ENCODE data around the gene ERICH6B.
"Not testable (repeated sequence)": the region's sequence is repeated elsewhere in the genome, so short reads cannot be mapped to it uniquely, and the experiment has no call there.

ERICH6B gene

DNA sequence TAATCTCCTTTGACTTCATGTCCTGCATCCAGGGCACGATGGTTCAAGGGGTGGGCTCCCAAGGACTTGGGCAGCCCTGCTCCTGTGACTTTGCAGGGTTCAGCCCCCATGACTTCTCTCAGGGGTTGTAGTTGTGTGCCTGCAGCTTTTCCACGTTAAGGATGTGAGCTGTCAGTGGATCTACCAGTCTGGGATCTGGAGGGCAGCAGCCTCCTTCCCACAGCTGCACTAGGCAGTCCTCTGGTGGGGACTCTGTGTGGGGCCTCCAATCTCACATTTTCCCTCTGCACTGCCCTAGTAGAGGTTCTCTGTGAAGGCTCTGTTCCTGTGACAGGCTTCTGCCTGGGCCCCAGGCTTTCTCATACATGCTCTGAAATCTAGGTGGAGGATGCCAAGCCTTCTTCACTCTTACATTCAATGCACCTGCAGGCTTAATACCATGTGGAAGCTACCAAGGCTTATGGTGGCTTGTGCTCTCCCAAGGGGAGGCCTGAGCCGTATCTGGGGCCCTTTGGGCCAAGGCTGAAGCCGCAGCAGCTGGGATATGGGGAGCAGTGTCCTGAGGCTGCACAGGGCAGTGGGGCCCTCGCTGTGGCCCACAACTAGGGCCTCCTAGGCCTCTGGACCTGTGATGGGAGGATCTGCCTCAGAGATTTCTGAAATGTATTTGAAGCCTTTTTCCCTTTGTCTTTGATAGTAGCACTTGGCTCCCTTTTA lies 39.3 kb upstream of the ERICH6B start:
- TF ChIP-seq, protein P1, sequence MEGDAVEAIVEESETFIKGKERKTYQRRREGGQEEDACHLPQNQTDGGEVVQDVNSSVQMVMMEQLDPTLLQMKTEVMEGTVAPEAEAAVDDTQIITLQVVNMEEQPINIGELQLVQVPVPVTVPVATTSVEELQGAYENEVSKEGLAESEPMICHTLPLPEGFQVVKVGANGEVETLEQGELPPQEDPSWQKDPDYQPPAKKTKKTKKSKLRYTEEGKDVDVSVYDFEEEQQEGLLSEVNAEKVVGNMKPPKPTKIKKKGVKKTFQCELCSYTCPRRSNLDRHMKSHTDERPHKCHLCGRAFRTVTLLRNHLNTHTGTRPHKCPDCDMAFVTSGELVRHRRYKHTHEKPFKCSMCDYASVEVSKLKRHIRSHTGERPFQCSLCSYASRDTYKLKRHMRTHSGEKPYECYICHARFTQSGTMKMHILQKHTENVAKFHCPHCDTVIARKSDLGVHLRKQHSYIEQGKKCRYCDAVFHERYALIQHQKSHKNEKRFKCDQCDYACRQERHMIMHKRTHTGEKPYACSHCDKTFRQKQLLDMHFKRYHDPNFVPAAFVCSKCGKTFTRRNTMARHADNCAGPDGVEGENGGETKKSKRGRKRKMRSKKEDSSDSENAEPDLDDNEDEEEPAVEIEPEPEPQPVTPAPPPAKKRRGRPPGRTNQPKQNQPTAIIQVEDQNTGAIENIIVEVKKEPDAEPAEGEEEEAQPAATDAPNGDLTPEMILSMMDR (IDR thresholded peaks at IDR 0.05; ENCODE audit: unreplicated experiment in 3 of 3) = no peak
- H3K27me3 Mint-ChIP-seq (ENCODE audit: low read depth) = peaks cover 12% of the 10 kb centered on the region
- no peak overlapping the region for H3K27ac Mint-ChIP-seq
- H3K36me3 Mint-ChIP-seq (ENCODE audit: low read depth) = no peaks in the 10 kb centered on the region
- no peaks in the 10 kb centered on the region for H3K4me1 Mint-ChIP-seq
- H3K9me3 Mint-ChIP-seq = peaks cover 13% of the 10 kb centered on the region
- H3K4me3 Mint-ChIP-seq = no peak overlapping the region

DNA sequence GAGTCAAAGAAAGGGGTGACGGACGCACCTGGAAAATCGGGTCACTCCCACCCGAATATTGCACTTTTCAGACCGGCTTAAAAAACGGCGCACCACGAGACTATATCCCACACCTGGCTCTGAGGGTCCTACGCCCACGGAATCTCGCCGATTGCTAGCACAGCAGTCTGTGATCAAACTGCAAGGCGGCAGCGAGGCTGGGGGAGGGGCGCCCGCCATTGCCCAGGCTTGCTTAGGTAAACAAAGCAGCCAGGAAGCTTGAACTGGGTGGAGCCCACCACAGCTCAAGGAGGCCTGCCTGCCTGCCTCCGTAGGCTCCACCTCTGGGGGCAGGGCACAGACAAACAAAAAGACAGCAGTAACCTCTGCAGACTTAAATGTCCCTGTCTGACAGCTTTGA lies 29.7 kb upstream of the ERICH6B start:
- not testable (repeated sequence) for H3K27ac Mint-ChIP-seq; H3K4me1 Mint-ChIP-seq; H3K36me3 Mint-ChIP-seq (ENCODE audit: low read depth); H3K27me3 Mint-ChIP-seq (ENCODE audit: low read depth); H3K4me3 Mint-ChIP-seq
- peaks cover 23% of the 10 kb centered on the region for H3K9me3 Mint-ChIP-seq

DNA sequence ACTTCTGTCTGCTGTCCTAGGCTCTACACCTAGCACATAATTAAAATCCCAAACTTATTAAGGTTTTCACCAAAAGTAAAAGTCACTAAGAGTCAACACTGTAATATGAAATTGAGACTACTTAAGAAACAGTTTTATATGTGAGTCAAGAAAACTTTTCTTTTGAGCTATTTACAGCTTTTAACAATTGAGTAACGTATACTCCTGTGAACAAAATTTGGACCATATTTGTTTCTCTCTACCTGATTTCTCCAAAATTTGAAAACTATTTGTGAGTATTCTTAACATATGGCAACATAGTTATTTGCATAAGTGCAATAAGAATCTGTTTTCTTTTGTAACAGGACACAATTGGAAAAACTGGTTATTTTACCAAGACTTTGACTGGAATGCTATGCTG lies 26.6 kb upstream of the ERICH6B start:
- H3K4me3 Mint-ChIP-seq; H3K36me3 Mint-ChIP-seq (ENCODE audit: low read depth): not testable (repeated sequence)

DNA sequence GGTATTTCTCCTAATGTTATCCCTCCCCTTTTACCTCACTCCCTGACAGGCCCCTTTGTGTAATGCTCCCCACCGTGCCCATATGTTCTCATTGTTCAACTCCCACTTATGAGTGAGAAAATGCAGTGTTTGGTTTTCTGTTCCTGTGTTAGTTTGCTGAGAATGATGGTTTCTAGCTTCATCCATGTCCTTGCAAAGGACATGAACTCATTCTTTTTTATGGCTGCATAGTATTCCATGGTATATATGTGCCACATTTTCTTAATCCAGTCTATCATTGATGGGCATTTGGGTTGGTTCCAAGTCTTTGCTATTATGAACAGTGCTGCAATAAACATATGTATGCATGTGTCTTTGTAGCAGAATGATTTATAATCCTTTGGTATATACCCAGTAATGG lies 19.8 kb upstream of the ERICH6B start:
- H3K27me3 Mint-ChIP-seq (ENCODE audit: low read depth) = not testable (repeated sequence)

More for the DNA sequence above, 26.6 kb upstream of the ERICH6B start:
- not testable (repeated sequence) for H3K27me3 Mint-ChIP-seq (ENCODE audit: low read depth); H3K4me1 Mint-ChIP-seq; H3K27ac Mint-ChIP-seq
- peaks cover 37% of the 10 kb centered on the region for H3K9me3 Mint-ChIP-seq

DNA sequence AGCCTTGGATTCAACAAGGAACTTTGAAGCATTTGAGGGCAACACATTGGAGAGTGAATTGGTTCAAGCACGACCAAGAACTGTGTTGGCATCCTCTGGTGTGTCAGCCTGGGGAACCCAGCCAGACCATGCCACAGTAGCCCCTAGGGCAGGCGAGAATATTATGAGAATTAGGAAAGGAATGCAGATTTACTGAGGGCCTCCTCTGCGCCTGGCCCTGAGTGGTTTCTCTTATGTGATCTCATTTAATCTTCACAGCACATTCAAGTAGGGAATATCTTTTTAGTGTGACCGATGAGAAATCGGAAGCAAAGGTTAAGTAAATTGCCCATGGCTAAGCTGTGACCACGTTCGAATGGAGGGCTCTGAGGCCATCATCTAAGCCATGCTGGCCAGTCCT lies 15.3 kb upstream of the ERICH6B start:
- no peak overlapping the region for H3K4me3 Mint-ChIP-seq
- peaks cover 9% of the 10 kb centered on the region for H3K4me1 Mint-ChIP-seq
- TF ChIP-seq, protein P1 (IDR thresholded peaks at IDR 0.05; ENCODE audit: unreplicated experiment in 3 of 3) = no peak
- H3K27me3 Mint-ChIP-seq (ENCODE audit: low read depth) = peaks cover 7% of the 10 kb centered on the region
- peaks cover 9% of the 10 kb centered on the region for H3K9me3 Mint-ChIP-seq
- H3K27ac Mint-ChIP-seq = no peak overlapping the region
- H3K36me3 Mint-ChIP-seq (ENCODE audit: low read depth) = peaks cover 3% of the 10 kb centered on the region

More for the DNA sequence above, 19.8 kb upstream of the ERICH6B start:
- H3K27ac Mint-ChIP-seq; H3K4me3 Mint-ChIP-seq; H3K4me1 Mint-ChIP-seq; H3K36me3 Mint-ChIP-seq (ENCODE audit: low read depth): not testable (repeated sequence)
- peaks cover 31% of the 10 kb centered on the region for H3K9me3 Mint-ChIP-seq

DNA sequence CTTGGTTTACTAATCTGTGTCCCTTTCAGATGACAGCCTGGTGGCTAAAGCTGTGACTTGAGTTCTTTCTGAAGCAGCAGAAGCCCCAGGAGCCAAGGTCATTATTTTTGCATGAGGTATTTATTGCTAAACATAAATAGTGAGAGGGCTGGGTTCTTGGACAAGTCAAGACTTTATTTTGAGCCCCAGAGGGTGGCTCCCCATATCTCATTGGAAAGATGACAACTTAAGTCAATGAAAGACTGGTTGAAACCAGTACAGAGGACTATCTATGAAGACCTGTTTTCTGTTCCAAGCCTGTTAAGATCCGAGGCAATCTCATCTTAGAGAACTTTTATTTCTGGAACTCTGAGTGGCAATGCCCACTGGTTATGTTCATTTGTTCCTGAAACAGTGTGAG lies 14.4 kb upstream of the ERICH6B start:
- Mint-ChIP-seq H3K36me3 (ENCODE audit: low read depth) (peaks cover 3% of the 10 kb centered on the region), H3K4me1 (peaks cover 9% of the 10 kb centered on the region), H3K4me3 (no peak overlapping the region), H3K27ac (peak overlapping the region in 1 of 3 experiments; percentile 71), H3K9me3 (peaks cover 9% of the 10 kb centered on the region), H3K27me3 (ENCODE audit: low read depth) (peaks cover 10% of the 10 kb centered on the region)
- TF ChIP-seq, protein P1 (IDR thresholded peaks at IDR 0.05; ENCODE audit: unreplicated experiment in 3 of 3) = no peak

DNA sequence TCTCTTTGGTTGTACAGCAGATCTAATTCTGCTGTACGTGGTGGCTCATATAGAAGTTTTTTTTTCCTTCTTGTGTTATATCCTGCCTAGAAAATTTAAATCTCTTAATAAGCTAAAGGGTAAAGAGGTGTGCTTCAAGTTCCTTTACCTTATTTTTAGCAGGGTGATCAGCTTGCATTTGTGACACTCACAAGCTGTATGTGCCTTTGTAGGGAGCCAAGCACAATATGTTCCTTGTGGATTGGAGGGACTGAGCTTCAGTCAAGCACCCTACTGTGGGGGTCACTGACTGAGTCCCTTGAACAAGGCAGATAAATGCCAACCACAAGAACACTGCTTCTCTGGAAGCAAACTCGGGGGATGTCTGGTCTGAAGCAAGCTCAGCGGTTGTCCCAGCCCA lies 12.6 kb upstream of the ERICH6B start:
- H3K9me3 Mint-ChIP-seq = peaks cover 2% of the 10 kb centered on the region
- H3K4me3 Mint-ChIP-seq = no peak overlapping the region
- no peak overlapping the region for H3K27ac Mint-ChIP-seq
- peaks cover 21% of the 10 kb centered on the region for H3K27me3 Mint-ChIP-seq (ENCODE audit: low read depth)
- H3K36me3 Mint-ChIP-seq (ENCODE audit: low read depth) = peaks cover under 1% of the 10 kb centered on the region
- TF ChIP-seq, protein P1 (IDR thresholded peaks at IDR 0.05; ENCODE audit: unreplicated experiment in 3 of 3) = no peak
- H3K4me1 Mint-ChIP-seq = peaks cover 9% of the 10 kb centered on the region

Data from nephron (organoid).